Uterus (tissue), 2 donors: Measurements from ENCODE around the gene GALNT6.

Experiments used
- POLR2A ChIP-seq, 2 donors: fragments of 450-650 bp; IDR thresholded peaks; one replicate each; pipeline ENCODE4 v1.6.1; 2016; ENCODE audit warnings: antibody characterized with exemption in 2 of 2, mild to moderate bottlenecking in 1 of 2, moderate library complexity in 1 of 2
- TF ChIP-seq, protein P1 (sequence below), 4 experiments: fragments of 200-600 bp in 2 of 4; fragments of 450-650 bp in 2 of 4; sonication (generic) in 2 of 4; IDR thresholded peaks; one replicate each; pipeline ENCODE4 v1.5.1; 2016 to 2019; ENCODE audit warnings: antibody characterized with exemption in 4 of 4, mild to moderate bottlenecking in 2 of 4, moderate library complexity in 1 of 4

DNA sequence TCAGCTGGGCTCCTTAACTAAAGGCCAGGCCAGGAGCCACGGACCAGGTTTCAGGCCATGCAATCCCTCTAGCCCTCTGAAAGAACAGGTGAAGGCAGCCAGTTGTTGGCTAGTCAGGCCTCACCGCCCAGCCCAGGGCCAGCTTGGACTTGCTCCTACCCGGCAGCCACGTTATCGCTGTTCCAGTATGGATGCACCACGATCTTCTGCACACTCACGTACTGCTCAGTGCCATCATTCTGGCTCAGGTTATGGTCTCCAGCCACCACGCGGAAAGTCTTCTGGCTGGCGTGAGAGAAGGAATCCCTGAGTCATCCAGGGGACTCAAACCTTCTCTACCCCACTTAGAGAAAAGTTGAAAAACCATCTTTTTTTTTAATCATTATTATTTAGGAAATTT lies 48.8 kb downstream of the GALNT6 start:
- TF ChIP-seq, protein P1, sequence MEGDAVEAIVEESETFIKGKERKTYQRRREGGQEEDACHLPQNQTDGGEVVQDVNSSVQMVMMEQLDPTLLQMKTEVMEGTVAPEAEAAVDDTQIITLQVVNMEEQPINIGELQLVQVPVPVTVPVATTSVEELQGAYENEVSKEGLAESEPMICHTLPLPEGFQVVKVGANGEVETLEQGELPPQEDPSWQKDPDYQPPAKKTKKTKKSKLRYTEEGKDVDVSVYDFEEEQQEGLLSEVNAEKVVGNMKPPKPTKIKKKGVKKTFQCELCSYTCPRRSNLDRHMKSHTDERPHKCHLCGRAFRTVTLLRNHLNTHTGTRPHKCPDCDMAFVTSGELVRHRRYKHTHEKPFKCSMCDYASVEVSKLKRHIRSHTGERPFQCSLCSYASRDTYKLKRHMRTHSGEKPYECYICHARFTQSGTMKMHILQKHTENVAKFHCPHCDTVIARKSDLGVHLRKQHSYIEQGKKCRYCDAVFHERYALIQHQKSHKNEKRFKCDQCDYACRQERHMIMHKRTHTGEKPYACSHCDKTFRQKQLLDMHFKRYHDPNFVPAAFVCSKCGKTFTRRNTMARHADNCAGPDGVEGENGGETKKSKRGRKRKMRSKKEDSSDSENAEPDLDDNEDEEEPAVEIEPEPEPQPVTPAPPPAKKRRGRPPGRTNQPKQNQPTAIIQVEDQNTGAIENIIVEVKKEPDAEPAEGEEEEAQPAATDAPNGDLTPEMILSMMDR (IDR thresholded peaks at IDR 0.05) = no peak
- no peak for TF ChIP-seq POLR2A (IDR thresholded peaks at IDR 0.05)
